Suprapubic skin (tissue), 4 donors: ENCODE results near the gene VASN. TPM values are rescaled to one million over a fixed set of nuclear protein-coding genes. Genes with fewer than 3 reads are reported as not detected.

ENCODE experiments used
- DNase-seq, 2 donors: peaks; one replicate each; pipeline ENCODE4 v3.0.0-alpha.2; 2019; ENCODE audit warnings: low spot score in 2 of 2
- H3K27ac ChIP-seq: fragments of 200-600 bp; sonication (generic); one replicate; pipeline ENCODE4 v1.5.1; 2019
- H3K27me3 ChIP-seq: fragments of 200-600 bp; sonication (generic); one replicate; pipeline ENCODE4 v1.5.1; 2019
- H3K36me3 ChIP-seq: fragments of 200-600 bp; sonication (generic); one replicate; pipeline ENCODE4 v1.5.1; 2019
- H3K4me1 ChIP-seq: fragments of 200-600 bp; sonication (generic); one replicate; pipeline ENCODE4 v1.5.1; 2019
- H3K4me3 ChIP-seq: fragments of 200-600 bp; sonication (generic); one replicate; pipeline ENCODE4 v1.5.1; 2019; ENCODE audit warnings: mild to moderate bottlenecking
- H3K9me3 ChIP-seq: fragments of 200-600 bp; sonication (generic); one replicate; pipeline ENCODE4 v1.5.1; 2019
- EP300 ChIP-seq: sonication (generic); formaldehyde crosslinking; IDR thresholded peaks from one replicate; pipeline ENCODE4 v1.6.1; 2017; ENCODE audit warnings: antibody characterized with exemption
- POLR2A ChIP-seq, 2 donors: fragments of 450-650 bp; IDR thresholded peaks; one replicate each; pipeline ENCODE4 v1.6.1; 2017; ENCODE audit warnings: antibody characterized with exemption in 2 of 2, mild to moderate bottlenecking in 2 of 2, moderate library complexity in 2 of 2
- POLR2AphosphoS5 ChIP-seq, 3 donors: sonication (generic); formaldehyde crosslinking; IDR thresholded peaks; one replicate each; pipeline ENCODE4 v1.6.1; 2017; ENCODE audit warnings: antibody characterized with exemption in 3 of 3
- WGBS: methylation state at CpG from one replicate; pipeline ENCODE4 v1.1.5; 2018; 5-methylcytosine and 5-hydroxymethylcytosine counted together
- total RNA-seq, 4 donors: library from RNA; depleted of rRNA; stranded (reverse); fragments of >200 nt; gene quantifications; one replicate each; pipeline ENCODE4 v1.1.0, GENCODE V29; 2016
- TF ChIP-seq, protein P1 (sequence below), 2 donors: fragments of 200-600 bp in 1 of 2; fragments of 450-650 bp in 1 of 2; sonication (generic) in 1 of 2; IDR thresholded peaks; one replicate each; pipeline ENCODE4 v1.5.1; 2016 to 2019; ENCODE audit warnings: antibody characterized with exemption in 2 of 2, mild to moderate bottlenecking in 1 of 2, moderate library complexity in 1 of 2

VASN gene
- total RNA-seq, 4 donors from 2014 or later = 10.8 to 23.3 (median 22.3) TPM

DNA sequence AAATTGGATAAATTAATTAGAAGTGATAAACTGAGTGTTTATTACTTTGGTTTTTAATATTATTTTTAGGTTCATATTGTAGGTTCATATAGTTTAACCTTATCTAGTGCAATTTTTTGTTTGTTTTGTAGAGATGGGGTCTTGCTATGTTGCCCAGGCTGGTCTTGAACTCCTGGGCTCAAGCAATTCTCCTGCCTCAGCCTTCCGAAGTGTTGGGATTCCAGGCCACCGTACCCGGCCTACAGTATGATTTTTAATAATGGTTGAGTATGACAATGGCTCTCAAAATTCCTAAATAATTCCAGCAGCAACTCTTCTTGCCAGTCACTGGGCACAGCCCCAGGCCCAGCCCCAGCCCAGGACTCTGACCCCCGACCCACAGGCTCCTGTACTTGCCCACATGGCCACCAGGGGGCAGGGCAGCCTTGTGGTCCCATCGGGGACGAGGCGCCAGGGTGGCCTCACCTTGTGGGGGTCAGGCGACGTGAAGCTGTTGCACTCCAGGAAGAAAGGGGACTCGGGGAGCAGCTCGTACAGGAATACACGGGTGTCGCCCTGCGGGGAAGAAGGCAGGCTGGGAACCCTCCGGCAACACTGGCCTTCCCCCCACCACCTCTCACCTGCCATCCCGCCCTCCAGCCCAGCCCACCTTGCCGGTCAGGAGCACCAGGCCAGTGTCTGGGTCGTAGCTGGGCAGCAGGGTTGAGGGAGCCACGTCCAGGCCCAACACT is 12.7 kb upstream of the VASN start:
- TF ChIP-seq POLR2A (IDR thresholded peaks at IDR 0.05) (no peak), POLR2AphosphoS5 (IDR thresholded peaks at IDR 0.05) (peak in 1 of 3 donors; percentile 28)
- TF ChIP-seq, protein P1, sequence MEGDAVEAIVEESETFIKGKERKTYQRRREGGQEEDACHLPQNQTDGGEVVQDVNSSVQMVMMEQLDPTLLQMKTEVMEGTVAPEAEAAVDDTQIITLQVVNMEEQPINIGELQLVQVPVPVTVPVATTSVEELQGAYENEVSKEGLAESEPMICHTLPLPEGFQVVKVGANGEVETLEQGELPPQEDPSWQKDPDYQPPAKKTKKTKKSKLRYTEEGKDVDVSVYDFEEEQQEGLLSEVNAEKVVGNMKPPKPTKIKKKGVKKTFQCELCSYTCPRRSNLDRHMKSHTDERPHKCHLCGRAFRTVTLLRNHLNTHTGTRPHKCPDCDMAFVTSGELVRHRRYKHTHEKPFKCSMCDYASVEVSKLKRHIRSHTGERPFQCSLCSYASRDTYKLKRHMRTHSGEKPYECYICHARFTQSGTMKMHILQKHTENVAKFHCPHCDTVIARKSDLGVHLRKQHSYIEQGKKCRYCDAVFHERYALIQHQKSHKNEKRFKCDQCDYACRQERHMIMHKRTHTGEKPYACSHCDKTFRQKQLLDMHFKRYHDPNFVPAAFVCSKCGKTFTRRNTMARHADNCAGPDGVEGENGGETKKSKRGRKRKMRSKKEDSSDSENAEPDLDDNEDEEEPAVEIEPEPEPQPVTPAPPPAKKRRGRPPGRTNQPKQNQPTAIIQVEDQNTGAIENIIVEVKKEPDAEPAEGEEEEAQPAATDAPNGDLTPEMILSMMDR (IDR thresholded peaks at IDR 0.05) = peak; percentile 92 to 98
- no peak for DNase-seq
- H3K4me3 ChIP-seq = no peak overlapping the region
- 43% methylated on average over 14 of the region's 19 CpGs for WGBS
- no peak overlapping the region for H3K27ac ChIP-seq
- H3K9me3 ChIP-seq = no peaks in the 10 kb centered on the region
- peaks cover 61% of the 10 kb centered on the region for H3K36me3 ChIP-seq
- peaks cover 4% of the 10 kb centered on the region for H3K4me1 ChIP-seq
- no peaks in the 10 kb centered on the region for H3K27me3 ChIP-seq

DNA sequence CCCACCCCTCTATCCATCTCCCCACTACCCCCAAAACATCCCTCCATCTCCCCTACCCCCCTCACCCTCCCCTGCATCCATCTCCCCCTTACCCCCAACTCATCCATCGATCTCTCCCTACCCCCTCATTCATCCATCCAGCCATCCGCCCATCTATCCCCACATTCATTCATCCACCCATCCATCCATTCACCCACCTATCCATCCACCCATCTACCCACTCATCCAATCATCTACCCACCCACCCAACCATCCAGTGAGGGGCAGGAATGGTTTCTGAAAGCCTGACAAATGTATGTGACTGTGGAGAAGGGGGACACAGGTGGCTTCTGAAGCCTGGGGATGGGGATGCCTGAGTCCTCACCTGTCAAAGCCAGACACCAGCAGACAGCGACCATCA is 11.7 kb upstream of the VASN start:
- Histone ChIP-seq H3K36me3 (peaks cover 64% of the 10 kb centered on the region), H3K27ac (no peak overlapping the region), H3K4me1 (peaks cover 4% of the 10 kb centered on the region), H3K9me3 (no peaks in the 10 kb centered on the region), H3K4me3 (no peak overlapping the region), H3K27me3 (no peaks in the 10 kb centered on the region)
- DNase-seq = no peak
- 94% methylated on average over 3 of the region's 3 CpGs for WGBS
- no peak for TF ChIP-seq POLR2AphosphoS5 (IDR thresholded peaks at IDR 0.05)
- TF ChIP-seq, protein P1 (IDR thresholded peaks at IDR 0.05) = no peak
- no peak for TF ChIP-seq POLR2A (IDR thresholded peaks at IDR 0.05)
- no peak for TF ChIP-seq EP300

DNA sequence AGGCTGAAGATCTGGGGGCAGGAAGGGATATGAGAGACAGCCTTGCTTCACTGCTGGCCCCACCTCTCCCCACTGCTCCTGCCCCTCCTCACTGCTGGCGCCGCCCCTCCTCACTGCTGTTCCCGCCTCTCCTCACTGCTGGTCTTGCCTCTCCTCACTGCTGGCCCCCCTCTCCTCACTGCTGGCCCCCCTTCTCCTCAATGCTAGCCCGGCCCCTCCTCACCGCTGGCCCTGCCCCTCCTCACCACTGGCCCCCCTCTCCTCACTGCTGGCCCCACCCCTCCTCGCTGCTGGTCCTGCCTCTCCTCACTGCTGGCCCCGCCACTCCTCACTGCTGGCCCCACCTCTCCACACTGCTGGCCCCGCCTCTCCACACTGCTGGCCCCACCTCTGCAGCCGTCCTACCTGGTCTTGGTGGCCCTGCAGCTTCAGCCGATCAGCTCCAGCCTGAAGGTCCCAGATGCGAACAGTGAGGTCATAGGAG is 11.1 kb upstream of the VASN start:
- Histone ChIP-seq H3K36me3 (peaks cover 68% of the 10 kb centered on the region), H3K27me3 (no peaks in the 10 kb centered on the region), H3K9me3 (no peaks in the 10 kb centered on the region), H3K4me1 (peaks cover 4% of the 10 kb centered on the region), H3K27ac (no peak overlapping the region), H3K4me3 (no peak overlapping the region)
- TF ChIP-seq POLR2A (IDR thresholded peaks at IDR 0.05) (no peak), EP300 (no peak), POLR2AphosphoS5 (IDR thresholded peaks at IDR 0.05) (no peak)
- TF ChIP-seq, protein P1 (IDR thresholded peaks at IDR 0.05) = no peak
- 92% methylated on average over 11 of the region's 11 CpGs for WGBS
- DNase-seq = no peak

DNA sequence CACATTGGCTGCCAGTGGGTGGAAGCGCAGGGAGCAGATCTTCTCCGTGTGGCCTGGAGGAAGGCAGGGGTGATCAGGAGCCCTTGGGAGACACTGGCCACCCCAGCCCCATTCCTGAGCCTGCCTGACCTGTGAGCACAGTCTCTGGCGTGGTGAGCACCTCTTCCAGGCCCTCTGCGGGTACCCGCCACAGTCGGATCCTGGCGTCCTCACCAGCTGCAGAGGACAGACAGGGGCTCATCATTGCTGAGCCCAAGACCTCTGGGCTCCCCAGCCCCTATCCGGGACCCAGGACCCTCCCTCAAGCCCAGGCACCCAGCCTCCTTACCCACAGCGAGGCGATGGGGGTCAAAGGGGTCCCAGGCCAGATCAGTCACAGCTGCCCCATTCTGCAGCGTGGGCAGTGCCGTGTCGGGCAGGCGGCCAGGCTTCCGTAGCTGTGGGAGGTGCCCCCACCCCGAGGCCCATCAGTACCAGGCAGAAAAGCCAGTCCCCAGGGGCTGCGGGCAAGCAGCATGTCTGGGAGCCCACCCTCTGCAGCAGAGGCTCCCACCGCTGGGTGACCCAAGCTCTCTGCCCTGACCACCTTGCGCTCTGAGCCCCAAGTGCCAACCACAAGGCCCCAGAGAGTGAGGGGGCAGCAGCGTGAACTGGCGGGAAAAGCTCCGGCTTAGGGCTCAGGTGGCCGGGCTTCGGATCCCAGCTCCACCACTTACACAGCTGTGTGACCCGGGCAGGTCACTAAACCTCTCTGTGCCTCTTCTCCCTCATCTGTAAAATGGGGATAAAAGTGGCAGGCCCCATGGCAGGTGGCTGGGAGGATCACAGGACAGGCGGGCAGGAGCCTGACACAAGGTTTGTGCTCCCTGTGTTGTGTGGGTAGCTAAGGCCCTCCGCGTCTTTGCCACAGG is 10.4 kb upstream of the VASN start:
- no peak for DNase-seq
- H3K27ac ChIP-seq = no peak overlapping the region
- TF ChIP-seq POLR2AphosphoS5 (IDR thresholded peaks at IDR 0.05) = no peak
- TF ChIP-seq POLR2A (IDR thresholded peaks at IDR 0.05) = no peak
- TF ChIP-seq EP300 = no peak
- TF ChIP-seq, protein P1 (IDR thresholded peaks at IDR 0.05) = no peak
- H3K36me3 ChIP-seq = peaks cover 68% of the 10 kb centered on the region
- no peaks in the 10 kb centered on the region for H3K27me3 ChIP-seq
- WGBS = 96% methylated on average over 8 of the region's 28 CpGs
- H3K9me3 ChIP-seq = no peaks in the 10 kb centered on the region
- H3K4me1 ChIP-seq = peaks cover 4% of the 10 kb centered on the region
- H3K4me3 ChIP-seq = no peak overlapping the region

DNA sequence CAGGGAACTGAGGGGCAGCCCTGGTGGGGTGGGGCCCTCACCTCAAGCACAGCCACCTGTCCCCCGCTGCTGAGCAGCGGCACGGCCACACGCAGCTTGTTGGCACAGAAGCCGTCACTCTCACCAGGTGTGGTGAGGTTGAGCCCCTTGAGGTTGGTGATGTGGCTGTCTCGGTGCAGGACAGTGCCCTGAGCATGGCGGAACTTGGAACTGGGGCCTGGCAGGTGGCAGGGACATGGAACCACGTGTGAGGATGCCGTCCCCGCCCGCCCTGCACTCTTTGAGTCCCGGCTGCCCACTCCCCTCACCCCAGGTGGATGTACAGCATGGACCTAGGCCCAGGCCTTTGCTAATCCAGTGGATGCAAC is 9.7 kb upstream of the VASN start:
- H3K9me3 ChIP-seq = no peaks in the 10 kb centered on the region
- TF ChIP-seq POLR2A (IDR thresholded peaks at IDR 0.05) (no peak), POLR2AphosphoS5 (IDR thresholded peaks at IDR 0.05) (no peak), EP300 (no peak)
- TF ChIP-seq, protein P1 (IDR thresholded peaks at IDR 0.05) = no peak
- peaks cover 4% of the 10 kb centered on the region for H3K4me1 ChIP-seq
- no peaks in the 10 kb centered on the region for H3K27me3 ChIP-seq
- no peak overlapping the region for H3K27ac ChIP-seq
- DNase-seq = no peak
- no peak overlapping the region for H3K4me3 ChIP-seq
- WGBS = 90% methylated on average over 4 of the region's 12 CpGs
- peaks cover 65% of the 10 kb centered on the region for H3K36me3 ChIP-seq
